WTC11 (cell line): ENCODE measurements around the gene MB. TPM values are rescaled to one million over a fixed set of nuclear protein-coding genes. Genes with fewer than 3 reads are reported as not detected.

Experiments
- ATAC-seq: fragments of 200-7000 bp; cut with Tn5 transposase; 2 replicates; pipeline ENCODE4 v1.10.0; 2021; ENCODE audit warnings: mild to moderate bottlenecking, moderate library complexity
- CTCF ChIA-PET: fragments of 300-600 bp; sonication (Branson Sonifier 250); formaldehyde crosslinking; loops from one replicate; lab custom pipeline; 2021; ENCODE audit warnings: antibody characterized with exemption; lab: Charles Lee
- POLR2A ChIA-PET: fragments of 350-600 bp; sonication (Branson Sonifier 250); formaldehyde crosslinking; loops from one replicate; lab custom pipeline; 2021; ENCODE audit warnings: antibody characterized with exemption; lab: Charles Lee
- DNase-seq: peaks from one replicate; pipeline ENCODE4 v3.0.0; 2021; ENCODE audit warnings: low spot score
- H3K27ac Mint-ChIP-seq: 2 replicates; pipeline ENCODE4 v1.8.0; 2021; ENCODE audit warnings: mixed read lengths
- H3K27me3 Mint-ChIP-seq: 2 replicates; pipeline ENCODE4 v1.8.0; 2021; ENCODE audit warnings: low read depth, mild to moderate bottlenecking, moderate library complexity, mixed read lengths
- H3K36me3 Mint-ChIP-seq: 2 replicates; pipeline ENCODE4 v1.8.0; 2021; ENCODE audit warnings: mixed read lengths
- H3K4me1 Mint-ChIP-seq: 2 replicates; pipeline ENCODE4 v1.8.0; 2022; ENCODE audit warnings: mixed read lengths
- H3K4me3 Mint-ChIP-seq: 2 replicates; pipeline ENCODE4 v1.8.0; 2021; ENCODE audit warnings: mild to moderate bottlenecking, moderate library complexity, mixed read lengths
- H3K9me3 Mint-ChIP-seq: 2 replicates; pipeline ENCODE4 v1.8.0; 2021; ENCODE audit warnings: mixed read lengths
- ATF2 ChIP-seq: sonication (generic); formaldehyde crosslinking; IDR thresholded peaks from 2 replicates; pipeline ENCODE4 v1.8.1; 2022; ENCODE audit warnings: low read depth, missing genetic modification reagents, borderline replicate concordance
- CREB1 ChIP-seq: sonication (generic); formaldehyde crosslinking; IDR thresholded peaks from 2 replicates; pipeline ENCODE4 v1.8.0; 2023; ENCODE audit warnings: mild to moderate bottlenecking, missing genetic modification reagents
- E2F5 ChIP-seq: sonication (generic); formaldehyde crosslinking; IDR thresholded peaks from 2 replicates; pipeline ENCODE4 v1.8.1; 2022; ENCODE audit warnings: mild to moderate bottlenecking, moderate library complexity, missing genetic modification reagents
- ETV6 ChIP-seq: sonication (generic); formaldehyde crosslinking; IDR thresholded peaks from 2 replicates; pipeline ENCODE4 v1.8.1; 2022; ENCODE audit warnings: mild to moderate bottlenecking, missing genetic modification reagents
- GRHL2 ChIP-seq: fragments of 250-450 bp; sonication (Bioruptor Pico); IDR thresholded peaks from 2 replicates; pipeline ENCODE4 v1.8.0; 2022; ENCODE audit warnings: mild to moderate bottlenecking, moderate library complexity; ENCODE audit not compliant: insufficient replicate concordance, severe bottlenecking
- GTF2I ChIP-seq: fragments of 250-450 bp; sonication (Bioruptor Pico); conservative IDR thresholded peaks from 2 replicates; pipeline ENCODE4 v1.4.0; 2021; ENCODE audit warnings: mild to moderate bottlenecking
- HMGA2 ChIP-seq: fragments of 250-450 bp; sonication (Bioruptor Pico); IDR thresholded peaks from 2 replicates; pipeline ENCODE4 v1.4.0; 2021; ENCODE audit warnings: mild to moderate bottlenecking, moderate library complexity
- HMGXB4 ChIP-seq: sonication (generic); formaldehyde crosslinking; IDR thresholded peaks from 2 replicates; pipeline ENCODE4 v1.8.1; 2023; ENCODE audit warnings: mild to moderate bottlenecking, moderate library complexity, missing genetic modification reagents
- MXD4 ChIP-seq: fragments of 250-450 bp; sonication (Bioruptor Pico); IDR thresholded peaks from 2 replicates; pipeline ENCODE4 v1.8.0; 2021; ENCODE audit warnings: mild to moderate bottlenecking, moderate library complexity, borderline replicate concordance
- NFYB ChIP-seq: sonication (generic); formaldehyde crosslinking; conservative IDR thresholded peaks from 2 replicates; pipeline ENCODE4 v1.8.0; 2022; ENCODE audit warnings: low read depth, missing genetic modification reagents
- NR2C2 ChIP-seq: sonication (generic); formaldehyde crosslinking; IDR thresholded peaks from 2 replicates; pipeline ENCODE4 v1.8.0; 2022; ENCODE audit warnings: mild to moderate bottlenecking, missing genetic modification reagents
- TEAD4 ChIP-seq: sonication (generic); formaldehyde crosslinking; IDR thresholded peaks from 2 replicates; pipeline ENCODE4 v1.8.0; 2022; ENCODE audit warnings: mild to moderate bottlenecking, missing genetic modification reagents
- TP53 ChIP-seq: sonication (generic); formaldehyde crosslinking; IDR thresholded peaks from 2 replicates; pipeline ENCODE4 v1.8.1; 2023; ENCODE audit warnings: mild to moderate bottlenecking, missing genetic modification reagents
- ZNF138 ChIP-seq: sonication (generic); formaldehyde crosslinking; conservative IDR thresholded peaks from 2 replicates; pipeline ENCODE4 v1.8.1; 2022; ENCODE audit warnings: mild to moderate bottlenecking, moderate library complexity, missing genetic modification reagents
- ZNF232 ChIP-seq: sonication (generic); formaldehyde crosslinking; IDR thresholded peaks from 2 replicates; pipeline ENCODE4 v1.8.0; 2022; ENCODE audit warnings: mild to moderate bottlenecking, missing genetic modification reagents
- ZNF396 ChIP-seq: fragments of 250-450 bp; sonication (Bioruptor Pico); IDR thresholded peaks from 2 replicates; pipeline ENCODE4 v1.8.0; 2021; ENCODE audit warnings: mild to moderate bottlenecking, moderate library complexity, borderline replicate concordance
- ZNF671 ChIP-seq: fragments of 250-450 bp; sonication (Bioruptor Pico); IDR thresholded peaks from 2 replicates; pipeline ENCODE4 v1.8.0; 2021; ENCODE audit warnings: mild to moderate bottlenecking
- ZSCAN18 ChIP-seq: fragments of 250-450 bp; sonication (Bioruptor Pico); IDR thresholded peaks from 2 replicates; pipeline ENCODE4 v2.1.2; 2022; ENCODE audit warnings: mild to moderate bottlenecking, moderate library complexity
- total RNA-seq: library from RNA; stranded (reverse); gene quantifications from 3 replicates; pipeline ENCODE4 v1.2.3, GENCODE V29; 2021
- TF ChIP-seq, protein P1 (sequence below): fragments of 250-450 bp; sonication (Bioruptor Pico); IDR thresholded peaks from 2 replicates; pipeline ENCODE4 v1.9.0; 2021; ENCODE audit warnings: moderate library complexity, mild to moderate bottlenecking, inconsistent platforms, borderline replicate concordance
- TF ChIP-seq, protein P2 (sequence below): fragments of 250-450 bp; sonication (Bioruptor Pico); conservative IDR thresholded peaks from 2 replicates; pipeline ENCODE4 v1.9.0; 2021; ENCODE audit warnings: mild to moderate bottlenecking

The MB gene
- total RNA-seq, 1 experiment from 2014 or later: 0.50 TPM

DNA sequence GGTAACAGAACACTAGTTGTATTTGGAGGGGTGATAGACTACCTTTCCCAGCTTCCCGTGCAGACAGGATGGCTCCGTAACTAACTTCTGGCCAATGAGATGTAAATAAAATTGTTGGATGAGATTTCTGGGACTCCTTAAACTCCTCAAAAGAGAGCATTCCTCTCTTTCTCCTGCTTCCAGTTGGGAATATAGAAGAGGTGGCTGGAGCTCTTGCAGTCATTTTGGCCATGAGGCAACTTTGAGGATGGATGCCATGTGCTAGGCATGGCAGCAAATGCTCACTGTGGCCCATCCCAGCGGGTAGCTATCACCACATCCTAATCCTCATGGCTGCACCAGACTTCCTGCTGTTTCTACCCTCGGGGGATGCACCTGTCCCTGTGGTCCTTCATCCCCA, 7.4 kb downstream of the MB start:
- no peaks in the 10 kb centered on the region for H3K9me3 Mint-ChIP-seq
- TF ChIP-seq GRHL2 (CRISPR knock-in tag) (no peak), ZNF671 (CRISPR knock-in tag) (no peak), ZSCAN18 (no peak), TEAD4 (CRISPR knock-in tag) (no peak), TP53 (no peak), CREB1 (CRISPR knock-in tag) (no peak), GTF2I (no peak), ZNF138 (CRISPR knock-in tag) (no peak), NFYB (CRISPR knock-in tag) (no peak), HMGA2 (CRISPR knock-in tag) (no peak)
- TF ChIP-seq, protein P1, sequence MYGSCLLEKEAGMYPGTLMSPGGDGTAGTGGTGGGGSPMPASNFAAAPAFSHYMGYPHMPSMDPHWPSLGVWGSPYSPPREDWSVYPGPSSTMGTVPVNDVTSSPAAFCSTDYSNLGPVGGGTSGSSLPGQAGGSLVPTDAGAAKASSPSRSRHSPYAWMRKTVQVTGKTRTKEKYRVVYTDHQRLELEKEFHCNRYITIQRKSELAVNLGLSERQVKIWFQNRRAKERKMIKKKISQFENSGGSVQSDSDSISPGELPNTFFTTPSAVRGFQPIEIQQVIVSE (CRISPR knock-in tag): no peak
- ATAC-seq (no peak), DNase-seq (no peak)
- H3K27ac Mint-ChIP-seq: no peak overlapping the region
- POLR2A ChIA-PET: interaction anchor here (0.6 kb wide), 1 partner anchor 274 kb away, joined by 5 read pairs; no protein-coding TSS in a partner anchor
- H3K4me1 Mint-ChIP-seq: no peaks in the 10 kb centered on the region
- H3K27me3 Mint-ChIP-seq: no peaks in the 10 kb centered on the region
- H3K36me3 Mint-ChIP-seq: no peaks in the 10 kb centered on the region
- H3K4me3 Mint-ChIP-seq: no peak overlapping the region
- CTCF ChIA-PET: interaction anchor here (0.9 kb wide), 1 partner anchor 10 kb away, joined by 3 read pairs; no protein-coding TSS in a partner anchor

DNA sequence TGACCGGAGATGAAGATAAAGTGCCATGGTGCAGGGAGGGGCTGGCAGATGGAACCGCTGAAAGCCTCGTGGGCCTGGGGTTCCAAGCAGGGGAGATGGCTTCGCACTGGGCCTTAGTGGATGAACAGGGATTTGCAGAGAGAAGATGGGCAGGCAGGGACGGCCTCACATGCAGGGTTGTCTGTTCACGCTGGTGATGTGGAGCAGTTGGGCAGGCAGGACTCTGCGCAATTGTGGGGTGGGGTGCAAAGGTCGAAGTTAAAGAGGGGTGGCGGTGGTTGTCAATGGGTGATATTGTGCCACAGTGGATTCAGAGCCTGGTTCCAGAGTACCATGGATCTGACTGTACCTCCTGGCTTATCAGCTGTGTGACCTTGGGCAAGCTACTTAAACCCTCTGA, 7.9 kb downstream of the MB start:
- no peaks in the 10 kb centered on the region for H3K4me1 Mint-ChIP-seq
- H3K27ac Mint-ChIP-seq: no peak overlapping the region
- ATAC-seq: no peak
- ChIA-PET POLR2A (no interaction called here), CTCF (interaction anchor here (0.9 kb wide), 1 partner anchor 10 kb away, joined by 3 read pairs; no protein-coding TSS in a partner anchor)
- no peak for DNase-seq
- no peaks in the 10 kb centered on the region for H3K36me3 Mint-ChIP-seq
- TF ChIP-seq, protein P2, sequence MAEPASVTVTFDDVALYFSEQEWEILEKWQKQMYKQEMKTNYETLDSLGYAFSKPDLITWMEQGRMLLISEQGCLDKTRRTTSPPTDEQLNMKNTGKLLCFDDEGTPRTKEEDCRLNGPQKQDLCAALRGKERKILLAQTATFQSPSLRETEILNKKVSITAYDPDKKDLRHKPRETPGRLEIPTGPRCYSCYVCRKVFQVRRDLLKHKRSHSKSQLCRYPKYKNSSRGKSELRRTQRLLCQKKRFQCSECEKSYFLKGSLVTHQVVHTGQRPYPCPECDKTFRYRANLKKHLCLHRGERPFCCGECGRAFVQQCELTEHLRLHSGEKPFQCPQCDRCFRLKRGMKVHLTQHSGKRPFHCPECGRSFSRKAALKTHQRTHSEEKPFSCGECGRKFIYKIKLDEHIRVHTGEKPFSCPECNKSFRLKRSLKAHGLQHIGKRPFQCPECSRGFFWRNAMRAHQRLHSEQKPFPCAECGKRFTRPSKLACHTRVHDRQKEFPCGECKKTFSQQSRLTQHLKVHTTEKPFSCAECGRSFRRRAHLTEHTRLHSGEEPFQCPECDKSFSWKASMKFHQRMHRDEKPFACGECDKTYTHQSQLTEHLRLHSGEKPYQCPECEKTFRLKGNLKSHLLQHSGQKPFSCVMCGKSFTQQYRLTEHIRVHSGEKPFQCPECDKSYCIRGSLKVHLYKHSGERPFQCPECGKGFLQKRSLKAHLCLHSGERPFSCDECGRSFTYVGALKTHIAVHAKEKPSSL: no peak
- TF ChIP-seq ATF2 (no peak), HMGXB4 (CRISPR knock-in tag) (no peak), NR2C2 (CRISPR knock-in tag) (no peak), GTF2I (no peak), CREB1 (CRISPR knock-in tag) (no peak), TP53 (no peak), ETV6 (CRISPR knock-in tag) (no peak), ZNF396 (CRISPR knock-in tag) (no peak), E2F5 (CRISPR knock-in tag) (no peak), MXD4 (CRISPR knock-in tag) (no peak), TEAD4 (CRISPR knock-in tag) (no peak), ZNF232 (CRISPR knock-in tag) (no peak)
- H3K9me3 Mint-ChIP-seq: no peaks in the 10 kb centered on the region
- H3K27me3 Mint-ChIP-seq: no peaks in the 10 kb centered on the region
- no peak overlapping the region for H3K4me3 Mint-ChIP-seq
